CD4-positive, alpha-beta T cell treated with Interleukin-1 beta for 1 hour (primary cell): Measurements from ENCODE around the gene TMEM178B.
"Not testable (repeated sequence)": the region's sequence is repeated elsewhere in the genome, so short reads cannot be mapped to it uniquely, and the experiment has no call there.

Experiments used
- DNase-seq, 2 donors: peaks; one replicate each; pipeline ENCODE4 v3.0.0-alpha.2; 2020 to 2022

The TMEM178B gene

GRCh38 chr7:141317033-141317585 lies 243.2 kb downstream of the TMEM178B start:
- no peak for DNase-seq

- DNase-seq = no peak
Measured at GRCh38 chr7:141320287-141320686, 246.4 kb downstream of the TMEM178B start.

GRCh38 chr7:141322383-141322782 lies 248.5 kb downstream of the TMEM178B start:
- DNase-seq = no peak

- DNase-seq = no peak
Measured at GRCh38 chr7:141323826-141324225, 250.0 kb downstream of the TMEM178B start.

- DNase-seq = no peak
Measured at GRCh38 chr7:141324870-141325269, 251.0 kb downstream of the TMEM178B start.

- no peak for DNase-seq
Measured at GRCh38 chr7:141325275-141325674, 251.4 kb downstream of the TMEM178B start.

- no peak for DNase-seq
Measured at GRCh38 chr7:141328290-141328689, 254.4 kb downstream of the TMEM178B start.

- not testable (repeated sequence) for DNase-seq
Measured at GRCh38 chr7:141330285-141330684, 256.4 kb downstream of the TMEM178B start.

- no peak for DNase-seq
Measured at GRCh38 chr7:141333459-141333858, 259.6 kb downstream of the TMEM178B start.

GRCh38 chr7:141335164-141335563 lies 261.3 kb downstream of the TMEM178B start:
- no peak for DNase-seq

- no peak for DNase-seq
Measured at GRCh38 chr7:141339603-141340002, 265.7 kb downstream of the TMEM178B start.

- DNase-seq = no peak
Measured at GRCh38 chr7:141340991-141341390, 267.1 kb downstream of the TMEM178B start.

- no peak for DNase-seq
Measured at GRCh38 chr7:141342621-141343408, 269.0 kb downstream of the TMEM178B start.

- no peak for DNase-seq
Measured at GRCh38 chr7:141344153-141344935, 270.5 kb downstream of the TMEM178B start.

- no peak for DNase-seq
Measured at GRCh38 chr7:141348728-141349127, 274.9 kb downstream of the TMEM178B start.

GRCh38 chr7:141349338-141349737 lies 275.5 kb downstream of the TMEM178B start:
- DNase-seq = no peak

GRCh38 chr7:141349804-141350203 lies 275.9 kb downstream of the TMEM178B start:
- DNase-seq = no peak

- DNase-seq = no peak
Measured at GRCh38 chr7:141351175-141351574, 277.3 kb downstream of the TMEM178B start.

GRCh38 chr7:141352955-141353354 lies 279.1 kb downstream of the TMEM178B start:
- no peak for DNase-seq

GRCh38 chr7:141354251-141354650 lies 280.4 kb downstream of the TMEM178B start:
- no peak for DNase-seq

- no peak for DNase-seq
Measured at GRCh38 chr7:141355032-141355431, 281.2 kb downstream of the TMEM178B start.

- DNase-seq = no peak
Measured at GRCh38 chr7:141356161-141356560, 282.3 kb downstream of the TMEM178B start.

GRCh38 chr7:141358386-141358785 lies 284.5 kb downstream of the TMEM178B start:
- DNase-seq = no peak

GRCh38 chr7:141359262-141359661 lies 285.4 kb downstream of the TMEM178B start:
- no peak for DNase-seq
